ENCODE measurements around the gene NUDT12. TPM values are rescaled to one million over a fixed set of nuclear protein-coding genes. Genes with fewer than 3 reads are reported as not detected.

NUDT12 gene
- total RNA-seq, 1 experiment from 2014 or later: 12.3 TPM

DNA sequence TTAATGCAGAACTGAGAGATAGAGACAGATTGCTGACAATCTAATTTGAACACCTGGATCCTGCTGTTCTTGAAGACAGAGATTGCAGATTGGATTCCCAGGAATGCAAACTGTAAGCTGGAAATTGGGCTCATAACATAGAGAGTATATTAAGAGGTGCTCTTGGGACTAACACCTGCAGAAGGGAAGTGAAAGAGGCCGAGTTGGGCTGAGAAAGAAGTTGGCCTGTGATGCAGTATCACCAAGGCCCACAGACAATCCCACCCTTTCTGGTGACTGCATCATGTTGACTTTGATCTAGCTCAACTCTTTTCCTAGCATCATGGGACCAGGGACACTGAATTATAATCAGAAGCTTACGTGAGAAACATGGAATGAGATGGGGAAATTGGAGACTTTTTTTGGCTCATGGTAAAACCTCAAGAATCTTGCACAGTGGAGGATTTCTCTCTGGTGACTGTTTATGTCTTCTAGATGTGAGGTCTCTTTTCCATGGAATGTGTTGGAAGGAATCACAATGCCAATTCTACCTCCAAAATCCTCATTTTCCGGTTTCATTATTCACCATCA is 36.5 kb upstream of the NUDT12 start:
- Mint-ChIP-seq H3K27ac (ENCODE audit: unreplicated experiment) (no peak overlapping the region), H3K4me3 (ENCODE audit: unreplicated experiment) (no peak overlapping the region), H3K36me3 (ENCODE audit: insufficient read depth, unreplicated experiment) (no peaks in the 10 kb centered on the region), H3K4me1 (ENCODE audit: low read depth, unreplicated experiment) (peaks cover 6% of the 10 kb centered on the region), H3K27me3 (ENCODE audit: insufficient read depth, unreplicated experiment) (peaks cover 6% of the 10 kb centered on the region), H3K9me3 (ENCODE audit: unreplicated experiment) (no peaks in the 10 kb centered on the region)
- intact Hi-C loops (cut with micrococcal nuclease; ENCODE audit: unreplicated experiment): no loop called here
- H3K9me3 ChIP-seq: no peaks in the 10 kb centered on the region
- CTCF ChIA-PET: no interaction called here
- POLR2A ChIA-PET: no interaction called here
- no TSS peak for BruUV-seq (replicated peaks)
- H3K4me3 ChIP-seq (ENCODE audit: low read depth, low read length): no peak overlapping the region
- H3K4me1 ChIP-seq: no peaks in the 10 kb centered on the region
- DNase-seq: no peak
- TF ChIP-seq, protein P1, sequence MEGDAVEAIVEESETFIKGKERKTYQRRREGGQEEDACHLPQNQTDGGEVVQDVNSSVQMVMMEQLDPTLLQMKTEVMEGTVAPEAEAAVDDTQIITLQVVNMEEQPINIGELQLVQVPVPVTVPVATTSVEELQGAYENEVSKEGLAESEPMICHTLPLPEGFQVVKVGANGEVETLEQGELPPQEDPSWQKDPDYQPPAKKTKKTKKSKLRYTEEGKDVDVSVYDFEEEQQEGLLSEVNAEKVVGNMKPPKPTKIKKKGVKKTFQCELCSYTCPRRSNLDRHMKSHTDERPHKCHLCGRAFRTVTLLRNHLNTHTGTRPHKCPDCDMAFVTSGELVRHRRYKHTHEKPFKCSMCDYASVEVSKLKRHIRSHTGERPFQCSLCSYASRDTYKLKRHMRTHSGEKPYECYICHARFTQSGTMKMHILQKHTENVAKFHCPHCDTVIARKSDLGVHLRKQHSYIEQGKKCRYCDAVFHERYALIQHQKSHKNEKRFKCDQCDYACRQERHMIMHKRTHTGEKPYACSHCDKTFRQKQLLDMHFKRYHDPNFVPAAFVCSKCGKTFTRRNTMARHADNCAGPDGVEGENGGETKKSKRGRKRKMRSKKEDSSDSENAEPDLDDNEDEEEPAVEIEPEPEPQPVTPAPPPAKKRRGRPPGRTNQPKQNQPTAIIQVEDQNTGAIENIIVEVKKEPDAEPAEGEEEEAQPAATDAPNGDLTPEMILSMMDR (IDR thresholded peaks at IDR 0.05; ENCODE audit: insufficient read depth in 1 of 2, low read depth in 1 of 2, low read length in 1 of 2, severe bottlenecking in 1 of 2, unreplicated experiment in 1 of 2): no peak
- no peaks in the 10 kb centered on the region for H3K27me3 ChIP-seq (replicated peaks; ENCODE audit: control insufficient read depth, insufficient read depth, low read length)
- H3K36me3 ChIP-seq (ENCODE audit: control insufficient read depth, insufficient read depth, low read length): no peaks in the 10 kb centered on the region

DNA sequence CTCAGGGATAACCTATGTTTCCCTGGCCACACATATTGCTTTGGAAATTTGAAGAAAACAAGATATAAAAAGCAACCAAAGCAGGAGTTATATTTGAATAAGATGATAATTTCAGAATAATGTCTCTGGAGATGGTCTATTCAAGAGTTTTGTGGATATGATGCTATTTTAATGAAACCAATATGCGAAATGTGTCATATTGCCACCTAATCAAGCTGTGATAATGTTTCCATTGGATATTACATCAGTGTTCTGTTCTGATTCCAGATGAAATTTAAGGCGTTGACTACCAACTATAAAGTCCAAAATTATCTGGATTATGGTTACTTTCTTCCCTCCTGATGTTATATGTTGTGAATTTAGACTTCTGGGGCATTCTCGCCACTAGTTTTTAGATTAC is 27.6 kb upstream of the NUDT12 start:
- no peak overlapping the region for H3K4me3 ChIP-seq (ENCODE audit: low read depth, low read length)
- Mint-ChIP-seq H3K27ac (ENCODE audit: unreplicated experiment) (no peak overlapping the region), H3K27me3 (ENCODE audit: insufficient read depth, unreplicated experiment) (peaks cover 9% of the 10 kb centered on the region), H3K9me3 (ENCODE audit: unreplicated experiment) (no peaks in the 10 kb centered on the region), H3K4me3 (ENCODE audit: unreplicated experiment) (no peak overlapping the region), H3K36me3 (ENCODE audit: insufficient read depth, unreplicated experiment) (no peaks in the 10 kb centered on the region), H3K4me1 (ENCODE audit: low read depth, unreplicated experiment) (no peaks in the 10 kb centered on the region)
- ChIA-PET CTCF (no interaction called here), POLR2A (no interaction called here)
- intact Hi-C loops (cut with micrococcal nuclease; ENCODE audit: unreplicated experiment): no loop called here
- no peaks in the 10 kb centered on the region for H3K36me3 ChIP-seq (ENCODE audit: control insufficient read depth, insufficient read depth, low read length)
- no peaks in the 10 kb centered on the region for H3K9me3 ChIP-seq
- H3K27me3 ChIP-seq (replicated peaks; ENCODE audit: control insufficient read depth, insufficient read depth, low read length): no peaks in the 10 kb centered on the region
- no peaks in the 10 kb centered on the region for H3K4me1 ChIP-seq
- TF ChIP-seq, protein P1 (IDR thresholded peaks at IDR 0.05; ENCODE audit: insufficient read depth in 1 of 2, low read depth in 1 of 2, low read length in 1 of 2, severe bottlenecking in 1 of 2, unreplicated experiment in 1 of 2): no peak
- no peak for DNase-seq
- no TSS peak for BruUV-seq (replicated peaks)

DNA sequence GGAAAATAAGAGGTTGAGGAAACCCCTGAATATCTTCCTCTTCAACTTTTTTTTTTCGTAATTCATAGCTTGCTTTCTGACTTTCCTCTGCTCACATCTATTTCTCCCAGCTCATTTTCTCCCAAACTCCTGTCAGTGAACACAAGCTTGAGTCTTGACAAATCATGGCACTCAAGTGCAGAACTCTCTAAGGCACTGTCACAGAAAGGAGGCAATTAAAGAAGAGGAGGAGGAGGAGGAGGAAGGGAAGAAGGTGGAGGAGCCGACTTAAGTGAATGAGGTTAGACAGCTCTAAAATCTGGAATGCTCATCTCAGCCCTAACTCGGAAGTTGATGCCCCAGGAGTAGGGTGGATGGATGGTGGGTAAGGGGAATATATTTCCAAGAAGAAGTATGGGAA is 27.2 kb upstream of the NUDT12 start:
- no peak overlapping the region for H3K4me3 ChIP-seq (ENCODE audit: low read depth, low read length)
- intact Hi-C loops (cut with micrococcal nuclease; ENCODE audit: unreplicated experiment): no loop called here
- H3K4me1 Mint-ChIP-seq (ENCODE audit: low read depth, unreplicated experiment): no peaks in the 10 kb centered on the region
- no peaks in the 10 kb centered on the region for H3K4me1 ChIP-seq
- no peaks in the 10 kb centered on the region for H3K9me3 Mint-ChIP-seq (ENCODE audit: unreplicated experiment)
- no peaks in the 10 kb centered on the region for H3K36me3 Mint-ChIP-seq (ENCODE audit: insufficient read depth, unreplicated experiment)
- H3K27me3 ChIP-seq (replicated peaks; ENCODE audit: control insufficient read depth, insufficient read depth, low read length): no peaks in the 10 kb centered on the region
- ChIA-PET POLR2A (no interaction called here), CTCF (no interaction called here)
- no peaks in the 10 kb centered on the region for H3K9me3 ChIP-seq
- no peak overlapping the region for H3K27ac Mint-ChIP-seq (ENCODE audit: unreplicated experiment)
- no peaks in the 10 kb centered on the region for H3K36me3 ChIP-seq (ENCODE audit: control insufficient read depth, insufficient read depth, low read length)
- DNase-seq: no peak
- H3K4me3 Mint-ChIP-seq (ENCODE audit: unreplicated experiment): no peak overlapping the region
- no TSS peak for BruUV-seq (replicated peaks)
- peaks cover 13% of the 10 kb centered on the region for H3K27me3 Mint-ChIP-seq (ENCODE audit: insufficient read depth, unreplicated experiment)
- TF ChIP-seq, protein P1 (IDR thresholded peaks at IDR 0.05; ENCODE audit: insufficient read depth in 1 of 2, low read depth in 1 of 2, low read length in 1 of 2, severe bottlenecking in 1 of 2, unreplicated experiment in 1 of 2): no peak
